H9 (cell line): ENCODE results near the gene NUP85. TPM values are rescaled to one million over a fixed set of nuclear protein-coding genes. Genes with fewer than 3 reads are reported as not detected.

Experiments used
- DNase-seq: peaks from one replicate; pipeline ENCODE4 v3.0.0-alpha.2; 2017
- H2AFZ ChIP-seq: one replicate; pipeline ENCODE4 v1.6.1; 2013; ENCODE audit warnings: mild to moderate bottlenecking, low read length, control low read depth, moderate library complexity
- H2AK5ac ChIP-seq: 2 replicates; pipeline ENCODE4 v1.6.1; 2013; ENCODE audit warnings: low read length, control low read depth, mixed read lengths; ENCODE audit not compliant: insufficient read length
- H2BK120ac ChIP-seq: one replicate; pipeline ENCODE4 v1.6.1; 2013; ENCODE audit warnings: low read depth, mild to moderate bottlenecking, low read length, control low read depth, inconsistent platforms; ENCODE audit not compliant: poor library complexity, severe bottlenecking
- H2BK12ac ChIP-seq: 2 replicates; pipeline ENCODE4 v1.6.1; 2013; ENCODE audit warnings: low read length, control low read depth, mixed read lengths, low read depth; ENCODE audit not compliant: insufficient read length
- H2BK15ac ChIP-seq: 2 replicates; pipeline ENCODE4 v1.6.1; 2013; ENCODE audit warnings: low read depth, low read length, control low read depth
- H2BK20ac ChIP-seq: one replicate; pipeline ENCODE4 v1.6.1; 2013; ENCODE audit warnings: low read depth, mild to moderate bottlenecking, low read length, control low read depth, inconsistent platforms; ENCODE audit not compliant: poor library complexity, severe bottlenecking
- H2BK5ac ChIP-seq: 2 replicates; pipeline ENCODE4 v1.6.1; 2013; ENCODE audit warnings: low read length, control low read depth, mixed read lengths; ENCODE audit not compliant: insufficient read length
- H3K14ac ChIP-seq: 2 replicates; pipeline ENCODE4 v1.6.1; 2013; ENCODE audit warnings: low read length, control low read depth; ENCODE audit not compliant: insufficient read depth
- H3K18ac ChIP-seq: 2 replicates; pipeline ENCODE4 v1.6.1; 2013; ENCODE audit warnings: low read depth, mild to moderate bottlenecking, mixed read lengths, low read length, control low read depth; ENCODE audit not compliant: insufficient read length
- H3K23ac ChIP-seq: 2 replicates; pipeline ENCODE4 v1.6.1; 2013; ENCODE audit warnings: low read length, control low read depth, mixed read lengths, low read depth; ENCODE audit not compliant: insufficient read length
- H3K23me2 ChIP-seq: 2 replicates; pipeline ENCODE4 v1.6.1; 2013; ENCODE audit warnings: low read depth, mild to moderate bottlenecking, mixed read lengths, low read length, control low read depth; ENCODE audit not compliant: insufficient read length, poor library complexity, severe bottlenecking
- H3K27ac ChIP-seq: 2 replicates; pipeline ENCODE4 v1.5.1; 2013; ENCODE audit warnings: low read length, control low read depth, mixed read lengths, low read depth; ENCODE audit not compliant: insufficient read length
- H3K27me3 ChIP-seq: 2 replicates; pipeline ENCODE4 v1.6.1; 2013; ENCODE audit warnings: low read length, control low read depth, inconsistent platforms; ENCODE audit not compliant: insufficient read depth
- H3K4ac ChIP-seq: 2 replicates; pipeline ENCODE4 v1.6.1; 2013; ENCODE audit warnings: low read depth, mild to moderate bottlenecking, control low read depth, inconsistent platforms, low read length, moderate library complexity
- H3K4me1 ChIP-seq: 2 replicates; pipeline ENCODE4 v1.6.1; 2013; ENCODE audit warnings: low read length, control low read depth, inconsistent platforms; ENCODE audit not compliant: insufficient read depth
- H3K4me2 ChIP-seq: 2 replicates; pipeline ENCODE4 v1.6.1; 2013; ENCODE audit warnings: low read length, control low read depth, mixed read lengths; ENCODE audit not compliant: insufficient read length, insufficient read depth
- H3K56ac ChIP-seq: 2 replicates; pipeline ENCODE4 v1.6.1; 2013; ENCODE audit warnings: low read depth, mild to moderate bottlenecking, mixed read lengths, low read length, control low read depth; ENCODE audit not compliant: insufficient read length
- H3K79me1 ChIP-seq: 2 replicates; pipeline ENCODE4 v1.6.1; 2013; ENCODE audit warnings: low read depth, mild to moderate bottlenecking, moderate library complexity, low read length, control low read depth, inconsistent platforms; ENCODE audit not compliant: insufficient read depth, poor library complexity, severe bottlenecking
- H3K79me2 ChIP-seq: 2 replicates; pipeline ENCODE4 v1.6.1; 2013; ENCODE audit warnings: low read length, control low read depth, inconsistent platforms; ENCODE audit not compliant: insufficient read depth
- H3K9ac ChIP-seq: 2 replicates; pipeline ENCODE4 v1.6.1; 2013; ENCODE audit warnings: low read length, control low read depth, mixed read lengths; ENCODE audit not compliant: insufficient read length; ENCODE audit errors: extremely low read depth
- H3K9me3 ChIP-seq: one replicate; pipeline ENCODE4 v1.6.1; 2013; ENCODE audit warnings: low read depth, low read length, inconsistent platforms; ENCODE audit not compliant: control insufficient read depth
- H3T11ph ChIP-seq: one replicate; pipeline ENCODE4 v1.6.1; 2013; ENCODE audit warnings: mild to moderate bottlenecking, low read length, control low read depth, inconsistent platforms
- H4K20me1 ChIP-seq: one replicate; pipeline ENCODE4 v1.6.1; 2013; ENCODE audit not compliant: control insufficient read depth, insufficient read length, insufficient read depth
- H4K5ac ChIP-seq: 2 replicates; pipeline ENCODE4 v1.6.1; 2013; ENCODE audit warnings: low read depth, mild to moderate bottlenecking, mixed read lengths, low read length, control low read depth; ENCODE audit not compliant: insufficient read length
- H4K8ac ChIP-seq: replicated peaks from 2 replicates; pipeline ENCODE4 v1.6.1; 2013; ENCODE audit warnings: low read length, control low read depth, mixed read lengths, low read depth; ENCODE audit not compliant: insufficient read length
- H4K91ac ChIP-seq: 2 replicates; pipeline ENCODE4 v1.6.1; 2013; ENCODE audit warnings: low read depth, mild to moderate bottlenecking, moderate library complexity, mixed read lengths, low read length, control low read depth; ENCODE audit not compliant: insufficient read length
- H3K27ac Mint-ChIP-seq, 3 experiments: 2 replicates in 2 of 3; 3 replicates in 1 of 3; pipeline ENCODE4 v1.8.0; 2020 to 2021; ENCODE audit warnings: mixed read lengths in 3 of 3, mild to moderate bottlenecking in 1 of 3, moderate library complexity in 1 of 3
- H3K27me3 Mint-ChIP-seq: 2 replicates; pipeline ENCODE4 v1.8.0; 2021; ENCODE audit warnings: low read depth, mild to moderate bottlenecking, moderate library complexity, mixed read lengths
- H3K36me3 Mint-ChIP-seq, 3 experiments: 2 replicates in 2 of 3; 3 replicates in 1 of 3; pipeline ENCODE4 v1.8.0; 2020 to 2021; ENCODE audit warnings: low read depth in 3 of 3, mixed read lengths in 3 of 3; ENCODE audit not compliant: insufficient read depth in 1 of 3
- H3K4me1 Mint-ChIP-seq, 2 experiments: 2 replicates each; pipeline ENCODE4 v1.8.0; 2020; ENCODE audit warnings: mixed read lengths in 2 of 2
- H3K4me3 Mint-ChIP-seq, 2 experiments: 2 replicates in 1 of 2; 3 replicates in 1 of 2; pipeline ENCODE4 v1.8.0; 2020 to 2021; ENCODE audit warnings: mild to moderate bottlenecking in 2 of 2, mixed read lengths in 2 of 2, moderate library complexity in 1 of 2
- H3K9me3 Mint-ChIP-seq, 2 experiments: 2 replicates in 1 of 2; 3 replicates in 1 of 2; pipeline ENCODE4 v1.8.0; 2020; ENCODE audit warnings: mild to moderate bottlenecking in 2 of 2, mixed read lengths in 2 of 2, moderate library complexity in 1 of 2
- WGBS: extraction: QIAGEN DNeasy Blood & Tissue Kit; methylation state at CpG from one replicate; pipeline ENCODE4 v1.1.7; 2013; ENCODE audit warnings: missing lambda C conversion rate, low lambda C conversion rate, mixed read lengths; ENCODE audit not compliant: insufficient read length; ENCODE audit errors: extremely low coverage; 5-methylcytosine and 5-hydroxymethylcytosine counted together
- total RNA-seq: library from RNA; stranded (reverse); gene quantifications from 2 replicates; pipeline ENCODE4 v1.2.1, GENCODE V29; 2021
- TF ChIP-seq, protein P1 (sequence below): fragments of 200-600 bp; sonication (generic); conservative IDR thresholded peaks from 3 replicates; pipeline ENCODE4 v1.8.0; 2021; ENCODE audit warnings: antibody characterized with exemption, mild to moderate bottlenecking

The NUP85 gene
- total RNA-seq, 1 experiment from 2014 or later, result 145 TPM

DNA sequence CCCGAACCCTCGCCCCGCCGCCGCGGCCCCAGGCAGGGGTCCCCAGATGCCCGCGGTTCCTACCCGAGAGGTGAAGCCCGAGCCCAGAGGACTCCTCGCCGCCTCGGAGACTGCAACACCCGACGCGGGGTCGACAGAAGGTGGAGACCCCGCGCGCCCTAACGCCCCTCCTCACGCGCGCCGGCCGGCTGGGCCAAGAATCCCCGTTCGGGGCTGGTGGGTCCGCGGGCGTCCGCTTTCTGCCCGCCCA lies 23.2 kb upstream of the NUP85 start:
- peaks cover 12 to 29% of the 10 kb centered on the region in 2 experiments for H3K4me1 Mint-ChIP-seq
- DNase-seq, result peak; percentile 46

More for the DNA sequence above, 23.2 kb upstream of the NUP85 start:
- Histone ChIP-seq H3K27me3 (no peaks in the 10 kb centered on the region), H3K79me2 (peaks cover 38% of the 10 kb centered on the region), H3K9me3 (no peaks in the 10 kb centered on the region), H2BK15ac (no peak overlapping the region), H3K9ac (peak overlapping the region; percentile 95), H2BK120ac (no peak overlapping the region), H2AK5ac (no peak overlapping the region), H2BK12ac (no peak overlapping the region), H3K27ac (peak overlapping the region; percentile 22), H3K4me2 (peak overlapping the region; percentile 80), H3K4me1 (no peaks in the 10 kb centered on the region), H4K5ac (no peak overlapping the region), H2BK5ac (no peak overlapping the region), H2BK20ac (no peak overlapping the region), H3K23me2 (peaks cover 10% of the 10 kb centered on the region), H3K23ac (no peak overlapping the region), H3K4ac (no peak overlapping the region; the same call in 1 of the 2 replicates), H2AFZ (no peak overlapping the region), H4K20me1 (no peaks in the 10 kb centered on the region), H4K91ac (peak overlapping the region; percentile 99), H3T11ph (no peak overlapping the region), H4K8ac (no peak overlapping the region), H3K18ac (peak overlapping the region; percentile 78), H3K14ac (peak overlapping the region; percentile 87), H3K56ac (no peak overlapping the region), H3K79me1 (peaks cover 6% of the 10 kb centered on the region)
- no peaks in the 10 kb centered on the region; the same call in 1 of the 2 replicates for H3K27me3 Mint-ChIP-seq
- no CpG with 5 or more reads among the region's 33 CpGs for WGBS
- peaks cover 19 to 43% (median 39%) of the 10 kb centered on the region in 3 experiments for H3K36me3 Mint-ChIP-seq
- no peaks in the 10 kb centered on the region for H3K9me3 Mint-ChIP-seq
- peak overlapping the region; percentile 88 to 89 for H3K4me3 Mint-ChIP-seq
- H3K27ac Mint-ChIP-seq, result peak overlapping the region in 2 of 3 experiments; percentile 70 to 84; a peak in 5 of 7 replicates
- TF ChIP-seq, protein P1, sequence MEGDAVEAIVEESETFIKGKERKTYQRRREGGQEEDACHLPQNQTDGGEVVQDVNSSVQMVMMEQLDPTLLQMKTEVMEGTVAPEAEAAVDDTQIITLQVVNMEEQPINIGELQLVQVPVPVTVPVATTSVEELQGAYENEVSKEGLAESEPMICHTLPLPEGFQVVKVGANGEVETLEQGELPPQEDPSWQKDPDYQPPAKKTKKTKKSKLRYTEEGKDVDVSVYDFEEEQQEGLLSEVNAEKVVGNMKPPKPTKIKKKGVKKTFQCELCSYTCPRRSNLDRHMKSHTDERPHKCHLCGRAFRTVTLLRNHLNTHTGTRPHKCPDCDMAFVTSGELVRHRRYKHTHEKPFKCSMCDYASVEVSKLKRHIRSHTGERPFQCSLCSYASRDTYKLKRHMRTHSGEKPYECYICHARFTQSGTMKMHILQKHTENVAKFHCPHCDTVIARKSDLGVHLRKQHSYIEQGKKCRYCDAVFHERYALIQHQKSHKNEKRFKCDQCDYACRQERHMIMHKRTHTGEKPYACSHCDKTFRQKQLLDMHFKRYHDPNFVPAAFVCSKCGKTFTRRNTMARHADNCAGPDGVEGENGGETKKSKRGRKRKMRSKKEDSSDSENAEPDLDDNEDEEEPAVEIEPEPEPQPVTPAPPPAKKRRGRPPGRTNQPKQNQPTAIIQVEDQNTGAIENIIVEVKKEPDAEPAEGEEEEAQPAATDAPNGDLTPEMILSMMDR, result no peak
